MM.1S (cell line): ENCODE measurements around the gene YAE1.

Experiments
- DNase-seq: peaks from one replicate; pipeline ENCODE4 v3.0.0-alpha.2; 2015
- H2AFZ ChIP-seq: fragments of 300-600 bp; sonication (generic); 2 replicates; pipeline ENCODE4 v1.6.0; 2016; ENCODE audit warnings: antibody characterized with exemption, low read length
- H3F3A ChIP-seq: fragments of 300-600 bp; sonication (generic); 2 replicates; pipeline ENCODE4 v1.6.1; 2016; ENCODE audit warnings: mild to moderate bottlenecking, antibody characterized with exemption, low read length, moderate library complexity, mixed read lengths; ENCODE audit not compliant: insufficient read depth
- H3K27ac ChIP-seq: fragments of 300-600 bp; sonication (generic); 2 replicates; pipeline ENCODE4 v1.5.1; 2016; ENCODE audit warnings: mild to moderate bottlenecking, low read length
- H3K27me3 ChIP-seq: fragments of 300-600 bp; sonication (generic); replicated peaks from 2 replicates; pipeline ENCODE4 v1.6.0; 2016; ENCODE audit warnings: low read length; ENCODE audit not compliant: insufficient read depth
- H3K36me3 ChIP-seq: fragments of 300-600 bp; sonication (generic); replicated peaks from 2 replicates; pipeline ENCODE4 v1.6.1; 2016; ENCODE audit warnings: mild to moderate bottlenecking, low read length, mixed read lengths; ENCODE audit not compliant: insufficient read depth
- H3K4me1 ChIP-seq: fragments of 300-600 bp; sonication (generic); 2 replicates; pipeline ENCODE4 v1.6.1; 2016; ENCODE audit warnings: low read length, mixed read lengths
- H3K4me2 ChIP-seq: fragments of 300-600 bp; sonication (generic); 2 replicates; pipeline ENCODE4 v1.6.0; 2016; ENCODE audit warnings: low read depth, low read length
- H3K4me3 ChIP-seq: fragments of 300-600 bp; sonication (generic); 2 replicates; pipeline ENCODE4 v1.5.1; 2016; ENCODE audit warnings: low read length, mixed read lengths
- H3K79me2 ChIP-seq: fragments of 300-600 bp; sonication (generic); 2 replicates; pipeline ENCODE4 v1.6.1; 2016; ENCODE audit warnings: mixed run types, low read length, mixed read lengths
- H3K9ac ChIP-seq: fragments of 300-600 bp; sonication (generic); 2 replicates; pipeline ENCODE4 v1.6.1; 2016; ENCODE audit warnings: low read length, mixed read lengths
- H3K9me2 ChIP-seq: fragments of 300-600 bp; sonication (generic); replicated peaks from 2 replicates; pipeline ENCODE4 v1.6.1; 2016; ENCODE audit warnings: mild to moderate bottlenecking, low read length, mixed read lengths; ENCODE audit not compliant: insufficient read depth
- H3K9me3 ChIP-seq: fragments of 300-600 bp; sonication (generic); replicated peaks from 2 replicates; pipeline ENCODE4 v1.6.1; 2016; ENCODE audit warnings: mild to moderate bottlenecking, low read length, mixed read lengths; ENCODE audit not compliant: insufficient read depth
- H4K20me1 ChIP-seq: fragments of 300-600 bp; sonication (generic); 2 replicates; pipeline ENCODE4 v1.6.1; 2016; ENCODE audit warnings: mild to moderate bottlenecking, low read length, moderate library complexity, mixed read lengths; ENCODE audit not compliant: insufficient read depth
- EZH2 ChIP-seq: fragments of 300-600 bp; sonication (generic); optimal IDR thresholded peaks from 2 replicates; pipeline ENCODE3; 2017; ENCODE audit warnings: low read depth, mild to moderate bottlenecking, antibody characterized with exemption, low read length, mixed read lengths
- EZH2phosphoT487 ChIP-seq: fragments of 300-600 bp; sonication (generic); IDR thresholded peaks from 2 replicates; pipeline ENCODE4 v1.6.1; 2018; ENCODE audit warnings: antibody characterized with exemption, low read length
- TF ChIP-seq, protein P1 (sequence below): fragments of 300-600 bp; sonication (generic); IDR thresholded peaks from 2 replicates; pipeline ENCODE4 v1.5.1; 2016; ENCODE audit warnings: antibody characterized with exemption, low read length, mixed read lengths

The YAE1 gene

DNA sequence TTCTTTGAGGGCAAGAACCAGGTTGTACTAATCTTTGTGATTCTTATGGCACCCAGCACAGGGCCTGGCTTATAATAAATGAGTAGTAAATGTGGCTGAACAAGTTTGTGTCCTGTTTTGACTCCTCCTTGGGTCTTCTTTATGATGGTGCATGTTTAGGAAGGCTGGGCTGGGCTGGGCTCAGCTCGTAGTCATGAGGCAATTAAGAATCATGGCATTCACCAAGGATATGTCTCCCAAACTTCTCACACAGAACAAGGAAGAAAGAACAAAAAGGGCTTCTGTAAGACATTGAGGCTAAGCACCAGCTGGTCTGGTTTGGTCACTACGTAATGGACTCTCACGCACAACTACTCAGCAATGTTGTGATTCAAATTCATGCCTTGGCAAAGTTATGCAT is 30.5 kb upstream of the YAE1 start:
- H3K4me1 ChIP-seq = no peaks in the 10 kb centered on the region
- H3K9ac ChIP-seq = no peak overlapping the region
- H3K27me3 ChIP-seq = no peaks in the 10 kb centered on the region
- H3K27ac ChIP-seq = no peak overlapping the region
- DNase-seq = no peak
- no peaks in the 10 kb centered on the region for H3K9me2 ChIP-seq
- no peak overlapping the region for H3K4me2 ChIP-seq
- no peaks in the 10 kb centered on the region for H3F3A ChIP-seq
- no peaks in the 10 kb centered on the region for H3K36me3 ChIP-seq
- H3K79me2 ChIP-seq = no peaks in the 10 kb centered on the region
- H4K20me1 ChIP-seq = no peaks in the 10 kb centered on the region
- no peak overlapping the region for H2AFZ ChIP-seq
- H3K9me3 ChIP-seq = no peaks in the 10 kb centered on the region
- TF ChIP-seq, protein P1, sequence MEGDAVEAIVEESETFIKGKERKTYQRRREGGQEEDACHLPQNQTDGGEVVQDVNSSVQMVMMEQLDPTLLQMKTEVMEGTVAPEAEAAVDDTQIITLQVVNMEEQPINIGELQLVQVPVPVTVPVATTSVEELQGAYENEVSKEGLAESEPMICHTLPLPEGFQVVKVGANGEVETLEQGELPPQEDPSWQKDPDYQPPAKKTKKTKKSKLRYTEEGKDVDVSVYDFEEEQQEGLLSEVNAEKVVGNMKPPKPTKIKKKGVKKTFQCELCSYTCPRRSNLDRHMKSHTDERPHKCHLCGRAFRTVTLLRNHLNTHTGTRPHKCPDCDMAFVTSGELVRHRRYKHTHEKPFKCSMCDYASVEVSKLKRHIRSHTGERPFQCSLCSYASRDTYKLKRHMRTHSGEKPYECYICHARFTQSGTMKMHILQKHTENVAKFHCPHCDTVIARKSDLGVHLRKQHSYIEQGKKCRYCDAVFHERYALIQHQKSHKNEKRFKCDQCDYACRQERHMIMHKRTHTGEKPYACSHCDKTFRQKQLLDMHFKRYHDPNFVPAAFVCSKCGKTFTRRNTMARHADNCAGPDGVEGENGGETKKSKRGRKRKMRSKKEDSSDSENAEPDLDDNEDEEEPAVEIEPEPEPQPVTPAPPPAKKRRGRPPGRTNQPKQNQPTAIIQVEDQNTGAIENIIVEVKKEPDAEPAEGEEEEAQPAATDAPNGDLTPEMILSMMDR = no peak
- TF ChIP-seq EZH2 (no peak), EZH2phosphoT487 (no peak)
- H3K4me3 ChIP-seq = no peak overlapping the region

DNA sequence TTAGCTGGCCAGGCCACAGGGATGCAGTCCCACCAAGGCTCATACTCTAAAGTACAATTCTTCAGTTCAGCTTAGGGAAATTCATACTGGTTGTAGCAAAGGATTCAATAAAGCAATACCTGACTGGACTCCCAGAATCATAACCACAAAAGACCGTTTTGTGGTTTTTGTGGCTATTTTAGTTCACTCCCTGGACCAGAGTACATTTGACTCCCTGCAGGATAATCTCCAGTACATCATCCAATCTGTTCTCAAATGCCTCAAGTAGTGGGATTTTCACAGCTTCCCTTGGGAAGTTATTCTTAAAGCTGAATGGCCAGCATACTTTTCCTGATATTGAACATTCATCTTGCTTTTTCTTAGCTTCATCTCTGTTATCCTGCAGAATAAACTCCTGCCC is 29.3 kb upstream of the YAE1 start:
- H3K36me3 ChIP-seq = no peaks in the 10 kb centered on the region
- DNase-seq = no peak
- H3K4me1 ChIP-seq = no peaks in the 10 kb centered on the region
- H3K4me2 ChIP-seq = no peak overlapping the region
- H2AFZ ChIP-seq = no peak overlapping the region
- H3F3A ChIP-seq = no peaks in the 10 kb centered on the region
- H3K4me3 ChIP-seq = no peak overlapping the region
- H3K9ac ChIP-seq = no peak overlapping the region
- H4K20me1 ChIP-seq = no peaks in the 10 kb centered on the region
- H3K27me3 ChIP-seq = no peaks in the 10 kb centered on the region
- H3K27ac ChIP-seq = no peak overlapping the region
- no peaks in the 10 kb centered on the region for H3K9me2 ChIP-seq
- TF ChIP-seq EZH2 = no peak
- TF ChIP-seq EZH2phosphoT487 = no peak
- TF ChIP-seq, protein P1 = no peak
- no peaks in the 10 kb centered on the region for H3K9me3 ChIP-seq
- no peaks in the 10 kb centered on the region for H3K79me2 ChIP-seq

DNA sequence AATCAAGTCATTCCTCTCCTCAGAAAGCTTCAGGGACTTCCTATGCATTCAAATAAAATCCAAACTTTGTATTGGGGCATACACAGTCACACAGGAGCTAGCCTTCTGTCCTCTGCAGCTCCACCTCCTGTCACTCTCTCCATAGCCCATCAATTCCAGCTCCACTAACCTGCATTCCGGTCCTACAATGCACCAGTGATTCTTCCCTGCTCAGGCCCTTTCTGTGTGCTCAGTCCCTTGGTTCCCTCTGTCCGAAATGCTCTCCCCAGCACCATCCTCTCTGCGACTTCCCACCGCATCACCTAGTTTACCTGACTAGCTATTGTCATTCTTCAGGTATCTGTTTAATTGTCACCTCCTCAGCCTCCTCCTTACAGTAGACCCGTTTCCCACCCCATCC is 26.4 kb upstream of the YAE1 start:
- TF ChIP-seq EZH2phosphoT487 = no peak
- TF ChIP-seq, protein P1 = no peak
- TF ChIP-seq EZH2 = no peak
- Histone ChIP-seq H3F3A (no peaks in the 10 kb centered on the region), H3K9me3 (no peaks in the 10 kb centered on the region)

DNA sequence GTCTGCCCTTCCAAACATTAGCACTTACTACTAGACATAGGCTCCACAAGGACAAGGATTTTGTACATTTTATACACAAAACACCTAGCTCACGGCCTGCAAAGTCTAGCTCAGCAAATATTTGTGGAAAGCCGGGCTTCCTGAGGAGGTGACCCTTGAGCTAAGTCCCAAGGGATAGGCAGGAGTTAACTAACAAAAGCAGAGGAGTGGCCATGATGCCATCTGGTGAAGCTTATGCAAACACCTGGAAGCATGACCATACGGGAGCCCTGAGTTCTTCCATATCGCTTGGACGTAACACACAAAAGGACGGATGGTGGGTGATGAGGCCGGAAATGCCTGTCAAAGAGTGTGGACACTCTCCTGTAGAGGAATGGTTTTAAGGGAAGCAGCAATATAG is 25.9 kb upstream of the YAE1 start:
- Histone ChIP-seq H3K27ac (no peak overlapping the region), H3K4me3 (no peak overlapping the region), H3K9me2 (no peaks in the 10 kb centered on the region), H3K79me2 (no peaks in the 10 kb centered on the region), H3K4me1 (no peaks in the 10 kb centered on the region), H3K9me3 (no peaks in the 10 kb centered on the region), H3K36me3 (no peaks in the 10 kb centered on the region), H3K9ac (no peak overlapping the region), H3K27me3 (no peaks in the 10 kb centered on the region), H2AFZ (no peak overlapping the region), H3F3A (no peaks in the 10 kb centered on the region), H3K4me2 (no peak overlapping the region), H4K20me1 (no peaks in the 10 kb centered on the region)
- no peak for DNase-seq
- TF ChIP-seq EZH2phosphoT487 (no peak), EZH2 (no peak)
- TF ChIP-seq, protein P1 = no peak

More for the DNA sequence above, 26.4 kb upstream of the YAE1 start:
- Histone ChIP-seq H3K4me3 (no peak overlapping the region), H3K4me2 (no peak overlapping the region), H2AFZ (no peak overlapping the region), H3K4me1 (no peaks in the 10 kb centered on the region), H3K27me3 (no peaks in the 10 kb centered on the region), H4K20me1 (no peaks in the 10 kb centered on the region), H3K36me3 (no peaks in the 10 kb centered on the region), H3K79me2 (no peaks in the 10 kb centered on the region), H3K9me2 (no peaks in the 10 kb centered on the region), H3K27ac (no peak overlapping the region), H3K9ac (no peak overlapping the region)
- no peak for DNase-seq
